Astrocyte (in vitro differentiated cells and primary cell): ENCODE measurements around the gene ZNF566. TPM values are rescaled to one million over a fixed set of nuclear protein-coding genes. Genes with fewer than 3 reads are reported as not detected.
"Not testable (repeated sequence)": the region's sequence is repeated elsewhere in the genome, so short reads cannot be mapped to it uniquely, and the experiment has no call there.

Experiments
- DNase-seq: peaks from one replicate; pipeline ENCODE4 v3.0.0-alpha.2; 2010; ENCODE audit warnings: low read depth
- FAIRE-seq: peaks from 2 replicates; lab custom pipeline; 2011; peaks lifted over from hg19 to GRCh38; lab: Jason Lieb, UNC
- H2AFZ ChIP-seq: 2 replicates; pipeline ENCODE4 v1.6.0; 2012; ENCODE audit warnings: low read depth, low read length, inconsistent platforms
- H3K27ac ChIP-seq: 2 replicates; pipeline ENCODE4 v1.5.1; 2011; ENCODE audit warnings: low read depth, low read length, inconsistent platforms
- H3K27me3 ChIP-seq: 2 replicates; pipeline ENCODE4 v1.6.0; 2011; ENCODE audit warnings: low read length, inconsistent platforms; ENCODE audit not compliant: insufficient read depth
- H3K36me3 ChIP-seq: 2 replicates; pipeline ENCODE4 v1.5.1; 2011; ENCODE audit warnings: low read length, inconsistent platforms; ENCODE audit not compliant: insufficient read depth
- H3K4me1 ChIP-seq: 2 replicates; pipeline ENCODE4 v1.5.1; 2011; ENCODE audit warnings: low read length, inconsistent platforms; ENCODE audit not compliant: insufficient read depth
- H3K4me2 ChIP-seq: 2 replicates; pipeline ENCODE4 v1.6.0; 2012; ENCODE audit warnings: low read length, inconsistent platforms
- H3K4me3 ChIP-seq: 2 replicates; pipeline ENCODE4 v1.5.1; 2011; ENCODE audit warnings: low read depth, mild to moderate bottlenecking, low read length, inconsistent platforms; ENCODE audit not compliant: insufficient read depth
- H3K79me2 ChIP-seq: 2 replicates; pipeline ENCODE4 v1.6.0; 2012; ENCODE audit warnings: mild to moderate bottlenecking, low read length, inconsistent platforms; ENCODE audit not compliant: insufficient read depth
- H3K9ac ChIP-seq: 2 replicates; pipeline ENCODE4 v1.6.0; 2012; ENCODE audit warnings: mild to moderate bottlenecking, low read length, inconsistent platforms
- H3K9me3 ChIP-seq: 2 replicates; pipeline ENCODE4 v1.5.1; 2012; ENCODE audit warnings: low read depth, mild to moderate bottlenecking, low read length, inconsistent platforms; ENCODE audit not compliant: insufficient read depth
- H4K20me1 ChIP-seq: 2 replicates; pipeline ENCODE4 v1.6.0; 2012; ENCODE audit warnings: low read length, inconsistent platforms; ENCODE audit not compliant: insufficient read depth
- H3K27ac Mint-ChIP-seq: one replicate; pipeline ENCODE4 v1.8.0; 2021; ENCODE audit warnings: mild to moderate bottlenecking, mixed read lengths; ENCODE audit not compliant: unreplicated experiment
- H3K27me3 Mint-ChIP-seq: one replicate; pipeline ENCODE4 v1.8.0; 2021; ENCODE audit warnings: low read depth, mixed read lengths; ENCODE audit not compliant: unreplicated experiment
- H3K36me3 Mint-ChIP-seq: one replicate; pipeline ENCODE4 v1.8.0; 2021; ENCODE audit warnings: low read depth, mixed read lengths; ENCODE audit not compliant: unreplicated experiment
- H3K4me1 Mint-ChIP-seq: one replicate; pipeline ENCODE4 v1.8.0; 2021; ENCODE audit warnings: low read depth, mixed read lengths; ENCODE audit not compliant: unreplicated experiment
- H3K4me3 Mint-ChIP-seq: one replicate; pipeline ENCODE4 v1.8.0; 2021; ENCODE audit warnings: mild to moderate bottlenecking, moderate library complexity, mixed read lengths; ENCODE audit not compliant: unreplicated experiment
- H3K9me3 Mint-ChIP-seq: one replicate; pipeline ENCODE4 v1.8.0; 2021; ENCODE audit warnings: mild to moderate bottlenecking, mixed read lengths; ENCODE audit not compliant: unreplicated experiment
- EZH2 ChIP-seq: IDR thresholded peaks from 2 replicates; pipeline ENCODE4 v1.6.1; 2012; ENCODE audit warnings: mild to moderate bottlenecking, low read length, inconsistent platforms; ENCODE audit not compliant: insufficient read depth
- total RNA-seq: library from RNA; stranded (reverse); gene quantifications from 2 replicates; pipeline ENCODE4 v1.2.1, GENCODE V29; 2021
- TF ChIP-seq, protein P1 (sequence below): IDR thresholded peaks from 2 replicates; pipeline ENCODE4 v1.5.1; 2011; ENCODE audit warnings: low read depth, mild to moderate bottlenecking, inconsistent platforms, low read length, moderate library complexity; ENCODE audit not compliant: insufficient read depth

Gene ZNF566
- total RNA-seq, 1 donor from 2014 or later = 16.0 TPM

DNA sequence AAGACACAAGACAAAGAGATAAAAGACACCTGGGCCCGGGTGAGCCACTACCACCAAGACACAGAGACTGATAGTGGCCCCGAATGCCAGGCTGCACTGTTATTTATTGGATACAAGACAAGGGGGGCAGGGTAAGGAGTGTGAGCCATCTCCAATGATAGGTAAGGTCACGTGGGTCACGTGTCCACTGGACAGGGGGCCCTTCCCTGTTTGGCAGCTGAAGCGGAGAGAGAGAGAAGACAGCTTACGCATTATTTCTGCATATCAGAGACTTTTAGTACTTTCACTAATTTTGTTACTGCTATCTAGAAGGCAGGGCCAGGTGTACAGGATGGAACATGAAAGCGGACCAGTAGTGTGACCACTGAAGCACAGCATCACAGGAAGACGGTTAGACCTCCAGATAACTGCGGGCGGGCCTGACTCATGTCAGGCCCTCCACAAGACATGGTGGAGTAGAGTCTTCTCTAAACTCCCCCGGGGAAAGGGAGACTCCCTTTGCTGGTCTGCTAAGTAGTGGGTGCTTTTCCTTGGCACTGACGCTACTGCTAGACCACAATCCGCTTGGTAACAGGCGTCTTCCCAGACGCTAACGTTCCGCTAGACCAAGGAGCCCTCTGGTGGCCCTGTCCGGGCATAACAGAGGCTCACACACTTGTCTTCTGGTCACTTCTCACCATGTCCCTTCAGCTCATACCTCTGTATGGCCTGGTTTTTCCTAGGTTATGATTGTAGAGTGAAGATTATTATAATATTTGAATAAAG lies 3.5 kb upstream of the ZNF566 start:
- H3K27ac ChIP-seq, H3K4me3 Mint-ChIP-seq, H3K27ac Mint-ChIP-seq, H3K4me3 ChIP-seq, FAIRE-seq, H3K4me1 ChIP-seq, H3K27me3 Mint-ChIP-seq, H3K9ac ChIP-seq, H3K36me3 ChIP-seq, H4K20me1 ChIP-seq, H3K4me1 Mint-ChIP-seq, H2AFZ ChIP-seq, H3K4me2 ChIP-seq, H3K27me3 ChIP-seq: not testable (repeated sequence)
- H3K9me3 ChIP-seq = peaks cover 11% of the 10 kb centered on the region
- Mint-ChIP-seq H3K36me3 (peaks cover 14% of the 10 kb centered on the region), H3K9me3 (peaks cover 25% of the 10 kb centered on the region)
- DNase-seq = peak; percentile 40
- TF ChIP-seq, protein P1, sequence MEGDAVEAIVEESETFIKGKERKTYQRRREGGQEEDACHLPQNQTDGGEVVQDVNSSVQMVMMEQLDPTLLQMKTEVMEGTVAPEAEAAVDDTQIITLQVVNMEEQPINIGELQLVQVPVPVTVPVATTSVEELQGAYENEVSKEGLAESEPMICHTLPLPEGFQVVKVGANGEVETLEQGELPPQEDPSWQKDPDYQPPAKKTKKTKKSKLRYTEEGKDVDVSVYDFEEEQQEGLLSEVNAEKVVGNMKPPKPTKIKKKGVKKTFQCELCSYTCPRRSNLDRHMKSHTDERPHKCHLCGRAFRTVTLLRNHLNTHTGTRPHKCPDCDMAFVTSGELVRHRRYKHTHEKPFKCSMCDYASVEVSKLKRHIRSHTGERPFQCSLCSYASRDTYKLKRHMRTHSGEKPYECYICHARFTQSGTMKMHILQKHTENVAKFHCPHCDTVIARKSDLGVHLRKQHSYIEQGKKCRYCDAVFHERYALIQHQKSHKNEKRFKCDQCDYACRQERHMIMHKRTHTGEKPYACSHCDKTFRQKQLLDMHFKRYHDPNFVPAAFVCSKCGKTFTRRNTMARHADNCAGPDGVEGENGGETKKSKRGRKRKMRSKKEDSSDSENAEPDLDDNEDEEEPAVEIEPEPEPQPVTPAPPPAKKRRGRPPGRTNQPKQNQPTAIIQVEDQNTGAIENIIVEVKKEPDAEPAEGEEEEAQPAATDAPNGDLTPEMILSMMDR = peak; percentile 24
- H3K79me2 ChIP-seq = peaks cover 12% of the 10 kb centered on the region

DNA sequence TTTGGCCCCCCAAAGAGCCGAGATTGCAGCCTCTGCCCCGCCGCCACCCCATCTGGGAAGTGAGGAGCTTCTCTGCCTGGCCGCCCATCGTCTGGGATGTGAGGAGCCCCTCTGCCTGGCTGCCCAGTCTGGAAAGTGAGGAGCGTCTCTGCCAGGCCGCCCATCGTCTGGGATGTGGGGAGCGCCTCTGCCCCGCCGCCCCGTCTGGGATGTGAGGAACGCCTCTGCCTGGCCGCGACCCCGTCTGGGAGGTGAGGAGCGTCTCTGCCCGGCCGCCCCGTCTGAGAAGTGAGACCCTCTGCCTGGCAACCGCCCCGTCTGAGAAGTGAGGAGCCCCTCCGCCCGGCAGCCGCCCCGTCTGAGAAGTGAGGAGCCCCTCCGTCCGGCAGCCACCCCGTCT lies 1.5 kb upstream of the ZNF566 start:
- not testable (repeated sequence) for H3K4me1 Mint-ChIP-seq, H3K36me3 Mint-ChIP-seq, H3K4me3 ChIP-seq, H4K20me1 ChIP-seq, H3K27ac ChIP-seq, H3K27ac Mint-ChIP-seq, H3K36me3 ChIP-seq, H2AFZ ChIP-seq, H3K9ac ChIP-seq, FAIRE-seq, DNase-seq, H3K27me3 Mint-ChIP-seq, H3K4me2 ChIP-seq, H3K27me3 ChIP-seq, H3K9me3 ChIP-seq, H3K4me1 ChIP-seq, H3K4me3 Mint-ChIP-seq
- peaks cover 15% of the 10 kb centered on the region for H3K9me3 Mint-ChIP-seq
- peaks cover 24% of the 10 kb centered on the region for H3K79me2 ChIP-seq

DNA sequence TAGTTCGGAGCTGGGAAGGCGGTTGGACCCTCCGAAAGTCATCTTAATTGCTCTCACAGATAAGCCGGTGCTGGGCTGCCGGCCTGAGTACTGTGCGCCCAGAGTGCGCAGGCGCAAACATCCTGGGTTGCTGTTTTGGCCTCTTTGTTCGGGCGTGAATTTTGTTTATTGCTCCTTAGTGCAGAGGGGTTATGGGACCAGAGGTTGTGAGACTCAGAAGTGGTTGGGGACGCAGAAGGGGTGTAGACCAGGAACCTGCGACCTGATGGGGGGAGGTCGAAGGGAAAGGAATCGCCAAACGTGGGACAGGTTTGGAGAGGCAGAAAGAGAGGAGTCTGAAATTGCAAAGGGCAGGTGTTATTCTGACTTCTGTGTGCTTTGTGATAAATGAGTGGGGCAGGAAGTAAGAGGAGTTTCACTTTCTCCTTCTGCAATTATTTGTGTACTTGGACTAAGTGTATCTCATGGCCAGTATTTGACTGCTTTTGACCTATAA lies 607 bp upstream of the ZNF566 start:
- Histone ChIP-seq H3K36me3 (no peaks in the 10 kb centered on the region), H3K9ac (peak overlapping the region; percentile 97), H3K9me3 (no peaks in the 10 kb centered on the region), H3K4me3 (peak overlapping the region; percentile 85), H2AFZ (peak overlapping the region; percentile 96), H3K79me2 (peaks cover 26% of the 10 kb centered on the region), H4K20me1 (no peaks in the 10 kb centered on the region), H3K4me2 (peak overlapping the region; percentile 95), H3K27ac (peak overlapping the region; percentile 98), H3K27me3 (no peaks in the 10 kb centered on the region), H3K4me1 (peaks cover 4% of the 10 kb centered on the region)
- Mint-ChIP-seq H3K4me3 (peak overlapping the region; percentile 98), H3K36me3 (peaks cover 10% of the 10 kb centered on the region), H3K27ac (peak overlapping the region; percentile 100), H3K27me3 (no peaks in the 10 kb centered on the region), H3K4me1 (peaks cover 7% of the 10 kb centered on the region), H3K9me3 (peaks cover 15% of the 10 kb centered on the region)
- no peak for FAIRE-seq
- DNase-seq = peak; percentile 95
- TF ChIP-seq EZH2 = no peak
- TF ChIP-seq, protein P1 = no peak
